MM.1S (cell line): ENCODE results near the gene HTRA3.

ENCODE experiments used
- DNase-seq: peaks from one replicate; pipeline ENCODE4 v3.0.0-alpha.2; 2015
- H2AFZ ChIP-seq: fragments of 300-600 bp; sonication (generic); 2 replicates; pipeline ENCODE4 v1.6.0; 2016; ENCODE audit warnings: antibody characterized with exemption, low read length
- H3F3A ChIP-seq: fragments of 300-600 bp; sonication (generic); 2 replicates; pipeline ENCODE4 v1.6.1; 2016; ENCODE audit warnings: mild to moderate bottlenecking, antibody characterized with exemption, low read length, moderate library complexity, mixed read lengths; ENCODE audit not compliant: insufficient read depth
- H3K27ac ChIP-seq: fragments of 300-600 bp; sonication (generic); 2 replicates; pipeline ENCODE4 v1.5.1; 2016; ENCODE audit warnings: mild to moderate bottlenecking, low read length
- H3K27me3 ChIP-seq: fragments of 300-600 bp; sonication (generic); replicated peaks from 2 replicates; pipeline ENCODE4 v1.6.0; 2016; ENCODE audit warnings: low read length; ENCODE audit not compliant: insufficient read depth
- H3K36me3 ChIP-seq: fragments of 300-600 bp; sonication (generic); replicated peaks from 2 replicates; pipeline ENCODE4 v1.6.1; 2016; ENCODE audit warnings: mild to moderate bottlenecking, low read length, mixed read lengths; ENCODE audit not compliant: insufficient read depth
- H3K4me1 ChIP-seq: fragments of 300-600 bp; sonication (generic); 2 replicates; pipeline ENCODE4 v1.6.1; 2016; ENCODE audit warnings: low read length, mixed read lengths
- H3K4me2 ChIP-seq: fragments of 300-600 bp; sonication (generic); 2 replicates; pipeline ENCODE4 v1.6.0; 2016; ENCODE audit warnings: low read depth, low read length
- H3K4me3 ChIP-seq: fragments of 300-600 bp; sonication (generic); 2 replicates; pipeline ENCODE4 v1.5.1; 2016; ENCODE audit warnings: low read length, mixed read lengths
- H3K79me2 ChIP-seq: fragments of 300-600 bp; sonication (generic); 2 replicates; pipeline ENCODE4 v1.6.1; 2016; ENCODE audit warnings: mixed run types, low read length, mixed read lengths
- H3K9ac ChIP-seq: fragments of 300-600 bp; sonication (generic); 2 replicates; pipeline ENCODE4 v1.6.1; 2016; ENCODE audit warnings: low read length, mixed read lengths
- H3K9me2 ChIP-seq: fragments of 300-600 bp; sonication (generic); replicated peaks from 2 replicates; pipeline ENCODE4 v1.6.1; 2016; ENCODE audit warnings: mild to moderate bottlenecking, low read length, mixed read lengths; ENCODE audit not compliant: insufficient read depth
- H3K9me3 ChIP-seq: fragments of 300-600 bp; sonication (generic); replicated peaks from 2 replicates; pipeline ENCODE4 v1.6.1; 2016; ENCODE audit warnings: mild to moderate bottlenecking, low read length, mixed read lengths; ENCODE audit not compliant: insufficient read depth
- H4K20me1 ChIP-seq: fragments of 300-600 bp; sonication (generic); 2 replicates; pipeline ENCODE4 v1.6.1; 2016; ENCODE audit warnings: mild to moderate bottlenecking, low read length, moderate library complexity, mixed read lengths; ENCODE audit not compliant: insufficient read depth
- CTCF ChIP-seq: fragments of 300-600 bp; sonication (generic); IDR thresholded peaks from 2 replicates; pipeline ENCODE4 v1.5.1; 2016; ENCODE audit warnings: antibody characterized with exemption, low read length, mixed read lengths
- EZH2 ChIP-seq: fragments of 300-600 bp; sonication (generic); optimal IDR thresholded peaks from 2 replicates; pipeline ENCODE3; 2017; ENCODE audit warnings: low read depth, mild to moderate bottlenecking, antibody characterized with exemption, low read length, mixed read lengths
- EZH2phosphoT487 ChIP-seq: fragments of 300-600 bp; sonication (generic); IDR thresholded peaks from 2 replicates; pipeline ENCODE4 v1.6.1; 2018; ENCODE audit warnings: antibody characterized with exemption, low read length

Gene HTRA3

GRCh38 chr4:8260656-8261111 is 8.9 kb upstream of the HTRA3 start:
- Histone ChIP-seq H3K4me3 (no peak overlapping the region), H3K36me3 (no peaks in the 10 kb centered on the region), H3K27me3 (peaks cover 96% of the 10 kb centered on the region), H3K4me1 (no peaks in the 10 kb centered on the region), H3K27ac (no peak overlapping the region), H3K4me2 (no peak overlapping the region), H2AFZ (no peak overlapping the region), H3F3A (no peaks in the 10 kb centered on the region), H3K9ac (no peak overlapping the region), H3K9me2 (no peaks in the 10 kb centered on the region), H4K20me1 (no peaks in the 10 kb centered on the region), H3K79me2 (no peaks in the 10 kb centered on the region), H3K9me3 (no peaks in the 10 kb centered on the region)
- no peak for DNase-seq
- TF ChIP-seq EZH2phosphoT487, result no peak

- Histone ChIP-seq H3K36me3 (no peaks in the 10 kb centered on the region), H3K27ac (no peak overlapping the region), H3F3A (no peaks in the 10 kb centered on the region), H3K27me3 (peaks cover 97% of the 10 kb centered on the region), H3K79me2 (no peaks in the 10 kb centered on the region), H3K9me3 (no peaks in the 10 kb centered on the region), H2AFZ (no peak overlapping the region), H3K4me2 (no peak overlapping the region), H3K9ac (no peak overlapping the region), H3K9me2 (no peaks in the 10 kb centered on the region), H3K4me3 (no peak overlapping the region), H3K4me1 (no peaks in the 10 kb centered on the region), H4K20me1 (no peaks in the 10 kb centered on the region)
- TF ChIP-seq EZH2 (no peak), CTCF (no peak), EZH2phosphoT487 (no peak)
- no peak for DNase-seq
Measured at GRCh38 chr4:8261851-8262535, 7.6 kb upstream of the HTRA3 start.

- Histone ChIP-seq H3K27me3 (peaks cover 99% of the 10 kb centered on the region), H3K27ac (no peak overlapping the region), H3K36me3 (no peaks in the 10 kb centered on the region), H3K9ac (no peak overlapping the region), H3K9me2 (no peaks in the 10 kb centered on the region), H4K20me1 (no peaks in the 10 kb centered on the region), H3F3A (no peaks in the 10 kb centered on the region), H3K4me3 (no peak overlapping the region), H3K79me2 (no peaks in the 10 kb centered on the region), H3K4me1 (no peaks in the 10 kb centered on the region), H3K4me2 (no peak overlapping the region), H2AFZ (no peak overlapping the region), H3K9me3 (no peaks in the 10 kb centered on the region)
- TF ChIP-seq CTCF (no peak), EZH2phosphoT487 (no peak), EZH2 (no peak)
- no peak for DNase-seq
Measured at GRCh38 chr4:8262637-8263322, 6.8 kb upstream of the HTRA3 start.

GRCh38 chr4:8263397-8263796 is 6.2 kb upstream of the HTRA3 start:
- Histone ChIP-seq H3K9me2 (no peaks in the 10 kb centered on the region), H3K4me3 (no peak overlapping the region), H2AFZ (no peak overlapping the region), H3K4me1 (no peaks in the 10 kb centered on the region), H3K27ac (no peak overlapping the region), H3K36me3 (no peaks in the 10 kb centered on the region), H3K79me2 (no peaks in the 10 kb centered on the region), H3K4me2 (no peak overlapping the region), H3F3A (no peaks in the 10 kb centered on the region), H3K9ac (no peak overlapping the region), H3K27me3 (peaks cover 99% of the 10 kb centered on the region), H4K20me1 (no peaks in the 10 kb centered on the region), H3K9me3 (no peaks in the 10 kb centered on the region)
- DNase-seq, result no peak
- no peak for TF ChIP-seq EZH2
- no peak for TF ChIP-seq CTCF
